ENCODE results near the gene ALPP. TPM values are rescaled to one million over a fixed set of nuclear protein-coding genes. Genes with fewer than 3 reads are reported as not detected.

The ALPP gene
- total RNA-seq, 1 experiment from 2014 or later, result 0.20 TPM

GRCh38 chr2:232386490-232386739 lies 7.9 kb downstream of the ALPP start:
- DNase-seq (ENCODE audit: low spot score), result peak; percentile 30
- ChIA-PET CTCF (interaction anchor here (0.9 to 3.0 kb wide), 7 partner anchors 19 to 137 kb away, joined by 3 to 25 read pairs (median 3); no protein-coding TSS in a partner anchor), POLR2A (no interaction called here)
- no peak for TF ChIP-seq MLX (CRISPR knock-in tag; IDR thresholded peaks at IDR 0.05)
- TF ChIP-seq IRF1 (CRISPR knock-in tag; IDR thresholded peaks at IDR 0.05), result 0 out of 2 replicates have a peak, but pooled peaks have one; percentile 11
- no peak; the same call in 1 of the 2 replicates for ATAC-seq
- Mint-ChIP-seq H3K36me3 (no peaks in the 10 kb centered on the region; the same call in 1 of the 2 replicates), H3K9me3 (no peaks in the 10 kb centered on the region), H3K27ac (no peak overlapping the region), H3K4me3 (peak overlapping the region; percentile 68), H3K4me1 (peaks cover 19% of the 10 kb centered on the region), H3K27me3 (ENCODE audit: low read depth) (peaks cover 93% of the 10 kb centered on the region)

- ChIA-PET CTCF (interaction anchor here (0.9 to 3.0 kb wide), 5 partner anchors 20 to 61 kb away, joined by 3 to 25 read pairs (median 3); no protein-coding TSS in a partner anchor), POLR2A (no interaction called here)
- Mint-ChIP-seq H3K27ac (no peak overlapping the region), H3K4me1 (peaks cover 19% of the 10 kb centered on the region), H3K4me3 (peak overlapping the region; percentile 68), H3K27me3 (ENCODE audit: low read depth) (peaks cover 93% of the 10 kb centered on the region), H3K9me3 (no peaks in the 10 kb centered on the region), H3K36me3 (no peaks in the 10 kb centered on the region; the same call in 1 of the 2 replicates)
- peak; percentile 40 for ATAC-seq
- peak; percentile 54 for DNase-seq (ENCODE audit: low spot score)
- TF ChIP-seq PRDM15 (CRISPR knock-in tag; IDR thresholded peaks at IDR 0.05), result 0 out of 2 replicates have a peak, but pooled peaks have one; percentile 13
- peak; percentile 58; the same call in 1 of the 2 replicates for TF ChIP-seq E2F5 (CRISPR knock-in tag; IDR thresholded peaks at IDR 0.05)
- 0 out of 2 replicates have a peak, but pooled peaks have one; percentile 8 for TF ChIP-seq ZNF317 (CRISPR knock-in tag; IDR thresholded peaks at IDR 0.05; ENCODE audit: borderline replicate concordance, low read depth)
- TF ChIP-seq ZBTB43 (CRISPR knock-in tag; IDR thresholded peaks at IDR 0.05), result no peak
- no peak for TF ChIP-seq GRHL2 (CRISPR knock-in tag; IDR thresholded peaks at IDR 0.05; ENCODE audit: insufficient replicate concordance, severe bottlenecking)
- TF ChIP-seq STAT6 (CRISPR knock-in tag; conservative IDR thresholded peaks at IDR 0.05; ENCODE audit: low read depth), result 0 out of 2 replicates have a peak, but pooled peaks have one; percentile 40
- TF ChIP-seq FOXP4 (CRISPR knock-in tag; IDR thresholded peaks at IDR 0.05), result no peak
- TF ChIP-seq ZNF138 (CRISPR knock-in tag; conservative IDR thresholded peaks at IDR 0.05), result 0 out of 2 replicates have a peak, but pooled peaks have one; percentile 23
- no peak for TF ChIP-seq RORB (CRISPR knock-in tag; IDR thresholded peaks at IDR 0.05)
- TF ChIP-seq TEAD1 (CRISPR knock-in tag; IDR thresholded peaks at IDR 0.05), result peak; percentile 35
- peak; percentile 82; the same call in 1 of the 2 replicates for TF ChIP-seq ATF1 (CRISPR knock-in tag; IDR thresholded peaks at IDR 0.05)
- no peak for TF ChIP-seq IRF2 (CRISPR knock-in tag; IDR thresholded peaks at IDR 0.05; ENCODE audit: borderline replicate concordance, low read depth)
- peak; percentile 43; the same call in 1 of the 2 replicates for TF ChIP-seq TP53 (CRISPR knock-in tag; IDR thresholded peaks at IDR 0.05)
- TF ChIP-seq MYBL2 (CRISPR knock-in tag; IDR thresholded peaks at IDR 0.05), result 0 out of 2 replicates have a peak, but pooled peaks have one; percentile 37
- peak; percentile 45; the same call in 1 of the 2 replicates for TF ChIP-seq ZNF423 (CRISPR knock-in tag; IDR thresholded peaks at IDR 0.05)
- TF ChIP-seq ZNF219 (CRISPR knock-in tag; IDR thresholded peaks at IDR 0.05; ENCODE audit: borderline replicate concordance), result no peak; the same call in 1 of the 2 replicates
- no peak; the same call in none of the 2 replicates for TF ChIP-seq MAX (CRISPR knock-in tag; IDR thresholded peaks at IDR 0.05)
- 0 out of 2 replicates have a peak, but pooled peaks have one; percentile 43 for TF ChIP-seq CREM (CRISPR knock-in tag; IDR thresholded peaks at IDR 0.05)
Observed at GRCh38 chr2:232386740-232387450, 8.3 kb downstream of the ALPP start.
